Cardiac fibroblast (primary cell): ENCODE data around the gene GATA2.

Source experiments
- DNase-seq, 2 donors: peaks; one replicate each; pipeline versions ENCODE4 v3.0.0 to v3.0.0-alpha.2; 2010; ENCODE audit warnings: low read depth in 2 of 2
- H3K4me3 ChIP-seq, 2 donors: replicated peaks in 1 of 2; 1 replicate in 1 of 2; 2 replicates in 1 of 2; pipeline ENCODE4 v1.5.1; 2011; ENCODE audit warnings: low read depth in 2 of 2, low read length in 2 of 2, mild to moderate bottlenecking in 2 of 2, moderate library complexity in 1 of 2
- CTCF ChIP-seq: IDR thresholded peaks from one replicate; pipeline ENCODE4 v1.5.1; 2011; ENCODE audit warnings: low read depth, mild to moderate bottlenecking, low read length, inconsistent platforms

GATA2 gene

GRCh38 chr3:128431803-128432300 is 61.1 kb downstream of the GATA2 start:
- H3K4me3 ChIP-seq, result no peak overlapping the region
- DNase-seq, result no peak
- TF ChIP-seq CTCF, result no peak

- H3K4me3 ChIP-seq, result no peak overlapping the region
- TF ChIP-seq CTCF, result no peak
- no peak for DNase-seq
These were observed 62.3 kb downstream of the GATA2 start for GRCh38 chr3:128430731-128431130.

GRCh38 chr3:128430301-128430700 is 62.7 kb downstream of the GATA2 start:
- H3K4me3 ChIP-seq, result no peak overlapping the region
- no peak for TF ChIP-seq CTCF
- no peak for DNase-seq

DNA sequence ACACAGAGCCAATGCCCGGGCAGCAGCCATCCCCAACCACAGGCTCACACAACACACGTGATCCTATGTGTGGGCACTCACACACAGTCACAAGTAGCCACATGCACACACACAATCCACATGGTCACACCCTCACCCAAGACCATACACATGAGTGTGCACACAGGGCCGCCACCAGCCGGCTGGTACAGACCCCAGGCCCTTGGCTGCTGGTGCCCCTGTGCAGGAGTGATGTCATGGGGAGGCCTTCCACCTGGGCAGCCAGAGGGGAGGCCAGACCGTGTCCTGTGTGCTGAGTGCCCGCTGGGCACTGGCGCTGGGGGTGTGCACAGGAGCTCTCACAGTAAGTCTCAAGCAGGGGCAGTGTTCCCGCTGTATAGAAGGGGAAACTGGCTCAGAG is 63.2 kb downstream of the GATA2 start:
- DNase-seq, result no peak
- no peak overlapping the region for H3K4me3 ChIP-seq
- TF ChIP-seq CTCF, result no peak
